ENCODE results near the gene TIGD6.

DNA sequence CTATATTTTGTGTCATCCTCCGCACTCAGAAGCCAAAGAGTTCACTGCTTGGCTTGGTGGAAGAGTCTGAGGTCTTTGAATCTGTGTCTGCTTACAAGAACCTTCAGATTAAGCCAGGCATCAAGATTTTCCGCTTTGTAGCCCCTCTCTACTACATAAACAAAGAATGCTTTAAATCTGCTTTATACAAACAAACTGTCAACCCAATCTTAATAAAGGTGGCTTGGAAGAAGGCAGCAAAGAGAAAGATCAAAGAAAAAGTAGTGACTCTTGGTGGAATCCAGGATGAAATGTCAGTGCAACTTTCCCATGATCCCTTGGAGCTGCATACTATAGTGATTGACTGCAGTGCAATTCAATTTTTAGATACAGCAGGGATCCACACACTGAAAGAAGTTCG is 19.2 kb downstream of the TIGD6 start:
- TF ChIP-seq, protein P1, sequence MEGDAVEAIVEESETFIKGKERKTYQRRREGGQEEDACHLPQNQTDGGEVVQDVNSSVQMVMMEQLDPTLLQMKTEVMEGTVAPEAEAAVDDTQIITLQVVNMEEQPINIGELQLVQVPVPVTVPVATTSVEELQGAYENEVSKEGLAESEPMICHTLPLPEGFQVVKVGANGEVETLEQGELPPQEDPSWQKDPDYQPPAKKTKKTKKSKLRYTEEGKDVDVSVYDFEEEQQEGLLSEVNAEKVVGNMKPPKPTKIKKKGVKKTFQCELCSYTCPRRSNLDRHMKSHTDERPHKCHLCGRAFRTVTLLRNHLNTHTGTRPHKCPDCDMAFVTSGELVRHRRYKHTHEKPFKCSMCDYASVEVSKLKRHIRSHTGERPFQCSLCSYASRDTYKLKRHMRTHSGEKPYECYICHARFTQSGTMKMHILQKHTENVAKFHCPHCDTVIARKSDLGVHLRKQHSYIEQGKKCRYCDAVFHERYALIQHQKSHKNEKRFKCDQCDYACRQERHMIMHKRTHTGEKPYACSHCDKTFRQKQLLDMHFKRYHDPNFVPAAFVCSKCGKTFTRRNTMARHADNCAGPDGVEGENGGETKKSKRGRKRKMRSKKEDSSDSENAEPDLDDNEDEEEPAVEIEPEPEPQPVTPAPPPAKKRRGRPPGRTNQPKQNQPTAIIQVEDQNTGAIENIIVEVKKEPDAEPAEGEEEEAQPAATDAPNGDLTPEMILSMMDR (IDR thresholded peaks at IDR 0.05): no peak
- TF ChIP-seq EZH2 (IDR thresholded peaks at IDR 0.05) (no peak), EZH2phosphoT487 (IDR thresholded peaks at IDR 0.05) (no peak)

All from neural progenitor cell (in vitro differentiated cells).